ENCODE data around the gene NR1D2. TPM values are rescaled to one million over a fixed set of nuclear protein-coding genes. Genes with fewer than 3 reads are reported as not detected.

The NR1D2 gene
- polyA plus RNA-seq, 3 donors = 4.1 to 5.4 (median 5.3) TPM

DNA sequence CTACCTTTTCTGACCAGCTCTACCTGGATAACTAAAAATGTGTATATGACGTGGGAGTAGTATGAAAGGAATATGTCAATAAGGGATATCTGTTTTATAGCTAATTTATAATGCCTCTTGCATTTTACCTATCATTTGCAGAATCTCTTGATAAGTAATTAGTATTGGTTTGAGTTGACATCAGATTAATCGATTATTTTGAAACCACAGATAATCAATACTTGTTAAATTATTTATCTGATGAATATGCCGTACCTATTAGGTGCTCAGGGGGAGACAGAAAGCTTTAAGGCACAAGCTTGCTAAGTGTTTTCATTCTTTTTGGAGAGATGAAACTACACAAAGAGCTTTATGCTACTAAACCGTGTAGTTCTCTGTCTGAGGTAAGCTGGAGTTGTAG, 24.3 kb downstream of the NR1D2 start:
- no peak for DNase-seq
- no peak overlapping the region for H3K4me3 ChIP-seq (replicated peaks in 1 of 3; ENCODE audit: low read depth in 2 of 3, low read length in 3 of 3)
- peaks cover 3% of the 10 kb centered on the region for H3K4me1 Mint-ChIP-seq
- H3K36me3 ChIP-seq (replicated peaks in 1 of 2; ENCODE audit: control insufficient read depth in 1 of 2, insufficient read depth in 2 of 2, low read length in 2 of 2) = peaks cover 10 to 31% of the 10 kb centered on the region in 2 donors
- no peak overlapping the region for H3K27ac Mint-ChIP-seq
- H3K4me1 ChIP-seq (ENCODE audit: control insufficient read depth in 1 of 2, insufficient read depth in 2 of 2, low read length in 2 of 2) = no peaks in the 10 kb centered on the region
- no peaks in the 10 kb centered on the region for H3K79me2 ChIP-seq (ENCODE audit: insufficient read depth, low read length)
- no peak overlapping the region for H3K27ac ChIP-seq (ENCODE audit: low read depth in 1 of 2, low read length in 2 of 2)
- H3K36me3 Mint-ChIP-seq = peaks cover 37 to 40% of the 10 kb centered on the region in 2 donors
- H3K9me3 Mint-ChIP-seq = no peaks in the 10 kb centered on the region
- H3K4me3 Mint-ChIP-seq = no peak overlapping the region
- H3K4me2 ChIP-seq (replicated peaks; ENCODE audit: extremely low read depth, low read length, poor library complexity, severe bottlenecking) = no peak overlapping the region
- WGBS (ENCODE audit: insufficient coverage) = 100% methylated on average over 1 of the region's 4 CpGs
- TF ChIP-seq, protein P1, sequence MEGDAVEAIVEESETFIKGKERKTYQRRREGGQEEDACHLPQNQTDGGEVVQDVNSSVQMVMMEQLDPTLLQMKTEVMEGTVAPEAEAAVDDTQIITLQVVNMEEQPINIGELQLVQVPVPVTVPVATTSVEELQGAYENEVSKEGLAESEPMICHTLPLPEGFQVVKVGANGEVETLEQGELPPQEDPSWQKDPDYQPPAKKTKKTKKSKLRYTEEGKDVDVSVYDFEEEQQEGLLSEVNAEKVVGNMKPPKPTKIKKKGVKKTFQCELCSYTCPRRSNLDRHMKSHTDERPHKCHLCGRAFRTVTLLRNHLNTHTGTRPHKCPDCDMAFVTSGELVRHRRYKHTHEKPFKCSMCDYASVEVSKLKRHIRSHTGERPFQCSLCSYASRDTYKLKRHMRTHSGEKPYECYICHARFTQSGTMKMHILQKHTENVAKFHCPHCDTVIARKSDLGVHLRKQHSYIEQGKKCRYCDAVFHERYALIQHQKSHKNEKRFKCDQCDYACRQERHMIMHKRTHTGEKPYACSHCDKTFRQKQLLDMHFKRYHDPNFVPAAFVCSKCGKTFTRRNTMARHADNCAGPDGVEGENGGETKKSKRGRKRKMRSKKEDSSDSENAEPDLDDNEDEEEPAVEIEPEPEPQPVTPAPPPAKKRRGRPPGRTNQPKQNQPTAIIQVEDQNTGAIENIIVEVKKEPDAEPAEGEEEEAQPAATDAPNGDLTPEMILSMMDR (IDR thresholded peaks at IDR 0.05) = no peak
- no peaks in the 10 kb centered on the region for H4K20me1 ChIP-seq (ENCODE audit: insufficient read depth, low read length)
- intact Hi-C loops (cut with micrococcal nuclease) = loop anchor here in 1 of 2 donors (10.0 kb wide), 1 partner anchor 55 kb away; the partner anchor contains the start of genes NKIRAS1 and RPL15
- no peak overlapping the region for H2AFZ ChIP-seq (ENCODE audit: insufficient read depth, low read depth, low read length, poor library complexity, severe bottlenecking)
- no peak overlapping the region for H3K9ac ChIP-seq (ENCODE audit: insufficient read depth, low read length, poor library complexity, severe bottlenecking)
- no peaks in the 10 kb centered on the region for H3K9me3 ChIP-seq (replicated peaks in 1 of 2; ENCODE audit: control insufficient read depth in 1 of 2, insufficient read depth in 1 of 2, low read length in 2 of 2)
- no peaks in the 10 kb centered on the region for H3K27me3 ChIP-seq (ENCODE audit: control insufficient read depth in 2 of 2, insufficient read depth in 2 of 2, low read length in 2 of 2)
- H3K27me3 Mint-ChIP-seq (ENCODE audit: low read depth in 3 of 3) = no peaks in the 10 kb centered on the region

DNA sequence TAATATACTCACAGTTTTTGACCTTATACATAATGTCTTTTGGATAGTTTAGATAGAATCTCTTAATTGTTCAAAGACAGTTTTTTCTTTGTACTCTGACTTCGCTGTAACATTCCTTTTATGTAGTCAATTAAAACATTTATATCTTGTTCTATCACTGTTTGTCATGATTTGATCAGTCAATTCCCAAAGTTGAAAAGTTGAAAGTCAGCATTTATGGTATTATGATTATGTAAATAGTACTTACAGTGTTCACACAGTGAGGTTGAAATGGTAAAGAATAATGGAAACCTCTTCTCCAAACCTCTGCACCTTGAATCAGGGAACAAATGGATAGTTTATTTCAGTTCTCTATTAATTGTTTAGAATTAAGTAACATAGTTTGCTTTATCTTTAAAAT, 26.6 kb downstream of the NR1D2 start:
- Histone ChIP-seq H3K9me3 (replicated peaks in 1 of 2; ENCODE audit: control insufficient read depth in 1 of 2, insufficient read depth in 1 of 2, low read length in 2 of 2) (peaks cover 0 to 2% of the 10 kb centered on the region in 2 donors), H3K27me3 (ENCODE audit: control insufficient read depth in 2 of 2, insufficient read depth in 2 of 2, low read length in 2 of 2) (no peaks in the 10 kb centered on the region), H3K36me3 (replicated peaks in 1 of 2; ENCODE audit: control insufficient read depth in 1 of 2, insufficient read depth in 2 of 2, low read length in 2 of 2) (peaks cover 7 to 20% of the 10 kb centered on the region in 2 donors), H3K4me2 (replicated peaks; ENCODE audit: extremely low read depth, low read length, poor library complexity, severe bottlenecking) (no peak overlapping the region), H3K79me2 (ENCODE audit: insufficient read depth, low read length) (no peaks in the 10 kb centered on the region), H3K9ac (ENCODE audit: insufficient read depth, low read length, poor library complexity, severe bottlenecking) (no peak overlapping the region), H4K20me1 (ENCODE audit: insufficient read depth, low read length) (no peaks in the 10 kb centered on the region), H3K27ac (ENCODE audit: low read depth in 1 of 2, low read length in 2 of 2) (no peak overlapping the region), H2AFZ (ENCODE audit: insufficient read depth, low read depth, low read length, poor library complexity, severe bottlenecking) (no peak overlapping the region), H3K4me3 (replicated peaks in 1 of 3; ENCODE audit: low read depth in 2 of 3, low read length in 3 of 3) (no peak overlapping the region), H3K4me1 (ENCODE audit: control insufficient read depth in 1 of 2, insufficient read depth in 2 of 2, low read length in 2 of 2) (no peaks in the 10 kb centered on the region)
- Mint-ChIP-seq H3K9me3 (peaks cover 0 to 2% (median 0%) of the 10 kb centered on the region in 7 donors), H3K4me1 (peaks cover 3% of the 10 kb centered on the region), H3K27ac (no peak overlapping the region), H3K36me3 (peaks cover 31 to 34% of the 10 kb centered on the region in 2 donors), H3K27me3 (ENCODE audit: low read depth in 3 of 3) (no peaks in the 10 kb centered on the region), H3K4me3 (no peak overlapping the region)
- DNase-seq = no peak
- intact Hi-C loops (cut with micrococcal nuclease) = no loop called here
- WGBS (ENCODE audit: insufficient coverage) = no CpG with 5 or more reads among the region's 1 CpG
- TF ChIP-seq, protein P1 (IDR thresholded peaks at IDR 0.05) = no peak
